Midbrain (tissue), 1 donor: Measurements from ENCODE around the gene ANO4.
"Not testable (repeated sequence)": the region's sequence is repeated elsewhere in the genome, so short reads cannot be mapped to it uniquely, and the experiment has no call there.

Source experiments
- DNase-seq: peaks from one replicate; lab custom pipeline; 2025; lab: John Stamatoyannopoulos, UW

Gene ANO4

GRCh38 chr12:100953217-100953616, 158.6 kb downstream of the ANO4 start:
- DNase-seq, result no peak

- DNase-seq, result no peak
Observed at GRCh38 chr12:100953677-100954076, 159.1 kb downstream of the ANO4 start.

GRCh38 chr12:100954118-100954517, 159.5 kb downstream of the ANO4 start:
- no peak for DNase-seq

- no peak for DNase-seq
Observed at GRCh38 chr12:100955139-100955538, 160.6 kb downstream of the ANO4 start.

GRCh38 chr12:100956311-100956852, 161.8 kb downstream of the ANO4 start:
- no peak for DNase-seq

DNA sequence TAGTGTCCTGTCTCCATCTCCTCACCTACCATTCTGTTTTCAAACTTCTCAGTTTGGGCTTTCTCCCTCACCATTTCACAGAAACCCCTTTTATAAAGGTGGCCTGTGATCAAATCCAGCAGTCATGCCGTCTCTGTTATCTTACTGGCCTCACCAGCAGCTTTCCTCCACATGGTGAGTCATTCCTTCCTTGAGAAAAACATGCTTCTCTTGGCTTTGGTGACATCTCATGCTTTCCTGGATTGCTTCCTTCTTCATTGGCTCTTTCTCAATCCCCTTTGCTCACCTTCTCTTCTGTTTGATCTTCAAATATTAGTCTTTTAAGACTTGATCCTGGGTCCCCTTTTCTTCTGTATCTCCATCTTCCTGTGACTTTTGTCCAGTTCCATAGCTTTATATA, 164.9 kb downstream of the ANO4 start:
- no peak for DNase-seq

DNA sequence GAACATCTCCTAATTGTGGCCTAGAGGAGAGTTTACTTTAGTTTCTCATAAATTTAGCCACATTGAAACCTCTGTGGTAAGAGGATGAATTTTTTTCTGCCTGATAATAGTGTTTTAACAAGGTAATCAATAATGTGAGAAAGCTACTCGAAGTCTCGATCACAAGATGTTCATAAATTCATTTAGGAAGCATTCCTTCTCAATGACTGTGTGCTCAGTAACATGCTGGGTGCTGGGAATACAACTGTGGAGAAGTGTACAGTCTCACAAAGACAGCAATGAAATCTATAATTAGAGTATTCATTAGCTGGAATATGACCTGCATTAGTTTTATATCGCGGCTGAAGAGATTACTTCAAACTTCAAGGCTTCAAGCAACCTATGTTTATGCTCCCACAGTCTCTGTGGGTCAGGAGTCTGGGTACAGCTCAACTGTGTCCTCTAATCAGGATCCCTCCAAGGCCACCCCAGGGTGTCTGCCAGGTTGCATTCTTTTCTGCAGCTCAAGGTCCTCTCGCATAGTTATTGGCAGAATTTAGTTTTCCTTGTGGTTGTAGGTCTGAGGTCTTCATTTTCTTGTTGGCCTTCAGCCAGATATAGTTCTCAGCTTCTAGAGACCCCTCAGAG, 167.6 kb downstream of the ANO4 start:
- no peak for DNase-seq

DNA sequence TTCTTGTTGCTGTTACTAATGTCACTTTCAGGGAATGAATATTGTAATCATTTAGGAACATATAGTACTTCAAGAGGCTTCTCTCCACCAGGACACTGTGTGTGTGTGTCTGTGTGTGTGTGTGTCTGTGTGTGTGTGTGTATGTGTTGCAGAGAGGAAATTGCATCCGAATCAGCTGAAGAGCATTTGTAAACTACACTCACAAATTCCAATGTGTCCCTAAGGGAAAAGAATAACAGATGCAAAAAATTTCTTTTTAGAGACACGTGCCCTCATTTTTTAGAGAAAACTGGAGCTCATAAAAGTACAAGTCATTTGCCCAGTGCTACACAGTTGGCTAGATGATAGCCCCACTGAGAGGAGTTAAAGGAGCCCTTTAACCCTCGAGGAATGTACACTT, 168.8 kb downstream of the ANO4 start:
- DNase-seq, result no peak

GRCh38 chr12:100964028-100964427, 169.5 kb downstream of the ANO4 start:
- DNase-seq, result no peak

DNA sequence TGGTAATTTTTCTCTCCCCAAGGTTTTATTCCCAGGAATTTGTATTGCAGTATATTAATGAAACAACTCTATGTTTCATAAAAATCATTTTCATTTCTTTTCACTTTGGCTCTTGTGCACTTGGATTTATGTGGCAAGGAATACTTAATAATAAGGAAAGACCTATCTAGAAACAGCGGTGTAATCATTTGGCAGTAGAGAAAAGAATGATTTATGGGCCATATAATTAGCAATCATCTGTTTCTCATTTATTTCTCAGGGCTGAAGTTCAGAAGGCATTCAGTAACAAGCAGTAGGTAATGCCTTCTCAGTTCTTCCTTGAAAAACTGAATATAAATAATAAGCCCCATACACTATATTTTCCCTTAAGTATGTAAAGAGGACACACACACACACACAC, 172.6 kb downstream of the ANO4 start:
- no peak for DNase-seq

GRCh38 chr12:100970894-100971293, 176.3 kb downstream of the ANO4 start:
- no peak for DNase-seq

- DNase-seq, result no peak
Observed at GRCh38 chr12:100972121-100972520, 177.5 kb downstream of the ANO4 start.

DNA sequence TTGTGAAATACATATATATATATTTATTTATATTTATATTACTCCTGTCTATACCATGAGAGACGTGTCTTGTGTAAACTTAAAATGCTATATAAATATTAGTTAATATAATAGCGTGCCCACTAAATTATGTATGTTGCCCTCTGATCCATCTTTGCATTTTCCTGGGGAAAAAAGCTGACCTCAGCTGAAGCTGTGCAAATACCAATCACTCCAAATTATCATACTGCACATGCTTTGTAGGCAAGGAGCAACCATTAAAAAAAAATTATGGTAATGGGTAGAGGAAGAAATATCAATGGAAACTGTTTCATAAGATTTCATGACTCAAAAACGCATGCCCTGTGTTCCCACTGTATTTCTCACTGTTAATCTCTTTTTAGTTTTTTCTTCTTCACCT, 179.8 kb downstream of the ANO4 start:
- DNase-seq, result no peak

- no peak for DNase-seq
Observed at GRCh38 chr12:100974747-100975146, 180.2 kb downstream of the ANO4 start.

- DNase-seq, result no peak
Observed at GRCh38 chr12:100976735-100977134, 182.2 kb downstream of the ANO4 start.

- DNase-seq, result no peak
Observed at GRCh38 chr12:100980856-100981255, 186.3 kb downstream of the ANO4 start.

DNA sequence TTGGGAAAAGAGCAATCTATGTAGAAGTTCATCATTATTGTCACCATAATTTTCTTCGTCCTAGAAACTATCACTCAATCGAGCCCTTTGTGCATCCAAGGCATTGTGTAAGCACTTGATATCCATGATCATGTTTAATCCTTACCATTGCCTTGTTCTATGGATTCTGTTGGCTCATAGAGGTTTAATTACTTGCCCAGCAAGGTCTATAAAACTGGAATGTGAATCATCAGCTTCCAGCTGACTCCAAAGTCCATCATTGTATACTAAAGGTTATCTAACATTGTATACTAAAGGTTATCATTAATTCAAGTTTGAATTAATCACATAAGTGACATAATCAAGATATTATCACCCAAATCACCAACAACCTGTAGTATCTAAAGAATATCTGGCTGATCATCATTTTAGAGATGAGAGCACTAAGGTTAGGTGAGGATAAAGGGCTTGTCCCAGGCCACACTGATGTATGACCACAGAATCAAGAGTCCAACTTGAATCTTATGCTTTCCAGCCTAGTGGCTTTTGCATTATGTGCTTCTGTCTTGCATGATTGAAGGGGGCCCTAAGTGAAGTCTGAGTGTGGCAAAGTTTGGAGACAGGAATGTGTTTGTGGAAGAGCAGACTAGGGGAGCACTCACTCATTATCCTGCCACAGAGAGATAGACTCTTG, 188.1 kb downstream of the ANO4 start:
- DNase-seq, result no peak

DNA sequence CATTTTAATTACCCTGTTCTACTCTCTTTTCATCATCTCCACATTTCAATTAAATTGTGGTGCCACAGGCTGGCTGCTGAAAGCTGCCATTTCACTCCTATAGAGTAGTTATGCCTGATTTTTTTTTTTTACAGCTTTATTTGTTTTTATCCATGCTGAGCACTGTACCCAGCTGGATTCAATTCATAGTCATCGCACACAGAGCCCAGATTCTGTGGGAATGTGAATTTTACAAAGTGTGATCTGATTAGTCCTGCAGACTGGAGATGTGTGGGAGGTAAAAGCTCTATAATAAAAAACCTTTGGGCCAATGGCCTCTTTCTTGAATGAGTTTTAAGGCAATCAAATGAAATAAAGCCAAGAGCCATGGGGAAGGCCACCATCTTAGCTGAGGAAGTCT, 190.2 kb downstream of the ANO4 start:
- no peak for DNase-seq

DNA sequence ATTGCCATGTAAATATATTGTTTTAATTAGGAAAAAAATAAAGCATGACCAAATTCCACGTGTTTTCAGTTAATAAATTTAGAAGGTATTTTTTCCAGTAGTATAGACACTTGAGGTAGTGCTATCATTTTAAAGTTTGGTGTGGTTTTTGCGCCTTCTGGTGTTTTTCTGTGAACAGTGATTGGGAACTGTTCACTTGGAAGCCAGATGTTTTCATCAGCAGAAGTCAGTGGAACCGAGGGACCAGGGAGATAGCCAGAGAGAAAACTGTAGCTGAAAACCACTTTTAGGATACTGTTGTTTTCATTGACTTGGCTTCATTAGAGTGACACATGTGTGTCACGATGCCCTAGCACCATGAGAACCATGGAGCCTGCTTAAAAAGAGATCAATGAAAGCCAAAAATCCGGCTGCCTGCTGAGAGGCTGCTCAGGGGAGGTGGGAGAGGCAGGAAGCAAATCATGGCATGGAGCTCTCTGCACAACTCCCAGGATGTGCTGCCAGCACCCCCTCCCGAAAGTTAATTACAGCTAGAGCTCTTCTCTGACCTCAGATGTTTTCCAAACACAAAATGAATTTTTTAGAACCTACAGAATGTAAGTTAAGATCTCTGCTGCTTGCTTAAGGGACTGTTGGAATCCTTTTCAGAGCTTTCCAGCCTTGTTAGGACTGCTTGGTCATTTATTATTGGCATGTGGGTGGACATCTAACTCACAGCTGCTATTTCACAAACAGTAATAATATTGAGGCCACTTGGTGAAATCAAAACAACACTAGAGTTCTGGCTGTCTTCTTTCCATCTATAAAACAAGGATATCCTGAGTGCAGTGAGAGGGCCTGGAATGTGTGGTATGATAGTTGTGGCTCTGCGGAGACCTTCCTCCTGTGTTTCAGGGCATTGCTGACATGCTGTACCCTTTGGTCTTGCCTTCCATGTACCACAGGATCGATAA, 192.3 kb downstream of the ANO4 start:
- no peak for DNase-seq

DNA sequence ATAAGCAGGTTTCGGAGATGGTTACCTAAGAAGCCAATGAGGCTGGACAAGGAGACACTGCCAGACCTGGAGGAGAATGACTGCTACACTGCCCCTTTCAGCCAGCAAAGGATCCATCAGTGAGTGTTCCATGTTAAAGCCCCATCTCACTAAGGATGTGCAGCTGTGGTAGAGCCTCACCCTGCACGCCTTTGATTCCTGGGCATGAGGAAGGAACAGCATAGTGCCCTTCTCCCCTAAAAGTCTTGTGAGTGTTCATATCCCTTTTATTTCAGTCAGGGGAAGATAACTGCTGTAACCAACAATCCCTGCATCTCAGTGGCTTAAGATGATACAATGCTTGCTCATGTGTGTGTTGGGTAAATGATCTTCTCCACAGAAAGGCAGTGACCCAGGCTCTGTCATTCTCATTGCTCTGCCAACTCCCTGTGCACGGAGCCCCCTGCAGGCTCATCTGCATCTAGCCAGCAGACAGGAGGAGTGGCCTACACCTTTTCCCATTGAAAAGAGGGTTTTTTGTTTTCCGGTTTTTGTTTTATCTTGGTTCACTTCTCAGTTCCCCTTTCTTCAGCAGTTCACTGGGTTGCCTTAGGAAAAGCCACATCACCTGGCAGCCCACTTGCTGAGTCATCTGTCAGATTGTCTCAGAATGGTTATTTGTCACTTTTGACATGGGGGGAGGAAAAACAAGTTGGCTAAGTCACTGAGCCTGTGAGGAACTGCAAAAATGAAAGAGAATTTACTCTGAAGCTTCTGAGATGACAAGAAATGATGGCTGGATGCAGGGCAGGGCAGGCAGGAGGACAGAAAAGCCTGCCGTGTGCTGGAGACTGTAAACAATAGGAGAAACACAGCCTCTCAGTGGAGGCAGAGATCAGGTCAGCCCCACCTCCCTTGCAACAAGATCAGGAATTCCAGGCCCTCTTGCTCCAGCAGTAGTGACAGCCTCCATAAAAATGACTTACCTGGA, 193.3 kb downstream of the ANO4 start:
- no peak for DNase-seq

GRCh38 chr12:100989509-100989908, 194.9 kb downstream of the ANO4 start:
- DNase-seq, result not testable (repeated sequence)
